ENCODE results near the gene IMPA2. TPM values are rescaled to one million over a fixed set of nuclear protein-coding genes. Genes with fewer than 3 reads are reported as not detected.

IMPA2 gene
- total RNA-seq, 2 experiments from 2014 or later = 1.7 to 2.5 TPM

DNA sequence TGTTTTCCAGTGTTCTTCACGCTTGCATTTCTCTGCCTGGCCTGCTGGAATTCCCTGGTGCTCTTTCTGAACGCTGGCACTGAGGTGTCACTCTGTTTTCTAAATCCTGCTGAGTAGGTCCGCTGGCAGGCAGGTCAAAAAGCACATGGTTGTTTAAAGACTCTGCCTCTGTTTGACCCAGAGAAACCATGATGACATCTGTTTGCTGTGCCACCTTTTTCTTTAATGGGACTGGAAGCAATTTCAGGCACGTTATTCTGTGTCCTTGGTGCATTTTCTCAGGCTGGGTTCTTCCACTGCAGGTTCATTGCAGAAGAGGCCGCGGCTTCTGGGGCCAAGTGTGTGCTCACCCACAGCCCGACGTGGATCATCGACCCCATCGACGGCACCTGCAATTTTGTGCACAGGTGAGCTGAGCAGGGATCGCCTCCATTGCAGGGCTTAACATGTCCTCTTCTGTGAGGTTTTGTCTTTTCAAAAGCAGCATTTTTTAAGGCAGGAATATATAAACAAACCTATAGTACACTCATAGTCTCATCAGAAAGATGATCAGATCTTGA is 28.4 kb downstream of the IMPA2 start:
- Histone ChIP-seq H3K36me3 (ENCODE audit: insufficient read depth, low read length) (no peaks in the 10 kb centered on the region), H3K4me1 (ENCODE audit: insufficient read depth, low read length) (no peaks in the 10 kb centered on the region), H3K27me3 (ENCODE audit: control insufficient read depth in 1 of 2, insufficient read depth in 2 of 2, low read length in 2 of 2) (no peaks in the 10 kb centered on the region), H3K9me3 (ENCODE audit: control insufficient read depth in 1 of 2, insufficient read depth in 1 of 2, low read length in 2 of 2) (no peaks in the 10 kb centered on the region), H3K4me3 (ENCODE audit: low read length) (no peak overlapping the region), H3K27ac (ENCODE audit: low read depth in 1 of 2, low read length in 2 of 2) (no peak overlapping the region)
- H3K4me1 Mint-ChIP-seq (ENCODE audit: low read depth) = no peaks in the 10 kb centered on the region
- no peak for DNase-seq
- H3K9me3 Mint-ChIP-seq = no peaks in the 10 kb centered on the region
- H3K36me3 Mint-ChIP-seq (ENCODE audit: low read depth) = no peaks in the 10 kb centered on the region
- no peak overlapping the region for H3K4me3 Mint-ChIP-seq
- no peaks in the 10 kb centered on the region for H3K27me3 Mint-ChIP-seq
- ATAC-seq (ENCODE audit: poor library complexity) = no peak
- ChIA-PET POLR2A (no interaction called here), CTCF (no interaction called here)
- TF ChIP-seq, protein P1, sequence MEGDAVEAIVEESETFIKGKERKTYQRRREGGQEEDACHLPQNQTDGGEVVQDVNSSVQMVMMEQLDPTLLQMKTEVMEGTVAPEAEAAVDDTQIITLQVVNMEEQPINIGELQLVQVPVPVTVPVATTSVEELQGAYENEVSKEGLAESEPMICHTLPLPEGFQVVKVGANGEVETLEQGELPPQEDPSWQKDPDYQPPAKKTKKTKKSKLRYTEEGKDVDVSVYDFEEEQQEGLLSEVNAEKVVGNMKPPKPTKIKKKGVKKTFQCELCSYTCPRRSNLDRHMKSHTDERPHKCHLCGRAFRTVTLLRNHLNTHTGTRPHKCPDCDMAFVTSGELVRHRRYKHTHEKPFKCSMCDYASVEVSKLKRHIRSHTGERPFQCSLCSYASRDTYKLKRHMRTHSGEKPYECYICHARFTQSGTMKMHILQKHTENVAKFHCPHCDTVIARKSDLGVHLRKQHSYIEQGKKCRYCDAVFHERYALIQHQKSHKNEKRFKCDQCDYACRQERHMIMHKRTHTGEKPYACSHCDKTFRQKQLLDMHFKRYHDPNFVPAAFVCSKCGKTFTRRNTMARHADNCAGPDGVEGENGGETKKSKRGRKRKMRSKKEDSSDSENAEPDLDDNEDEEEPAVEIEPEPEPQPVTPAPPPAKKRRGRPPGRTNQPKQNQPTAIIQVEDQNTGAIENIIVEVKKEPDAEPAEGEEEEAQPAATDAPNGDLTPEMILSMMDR (IDR thresholded peaks at IDR 0.05) = no peak
- intact Hi-C loops (cut with DNase I, micrococcal nuclease) = no loop called here
- H3K27ac Mint-ChIP-seq = no peak overlapping the region

DNA sequence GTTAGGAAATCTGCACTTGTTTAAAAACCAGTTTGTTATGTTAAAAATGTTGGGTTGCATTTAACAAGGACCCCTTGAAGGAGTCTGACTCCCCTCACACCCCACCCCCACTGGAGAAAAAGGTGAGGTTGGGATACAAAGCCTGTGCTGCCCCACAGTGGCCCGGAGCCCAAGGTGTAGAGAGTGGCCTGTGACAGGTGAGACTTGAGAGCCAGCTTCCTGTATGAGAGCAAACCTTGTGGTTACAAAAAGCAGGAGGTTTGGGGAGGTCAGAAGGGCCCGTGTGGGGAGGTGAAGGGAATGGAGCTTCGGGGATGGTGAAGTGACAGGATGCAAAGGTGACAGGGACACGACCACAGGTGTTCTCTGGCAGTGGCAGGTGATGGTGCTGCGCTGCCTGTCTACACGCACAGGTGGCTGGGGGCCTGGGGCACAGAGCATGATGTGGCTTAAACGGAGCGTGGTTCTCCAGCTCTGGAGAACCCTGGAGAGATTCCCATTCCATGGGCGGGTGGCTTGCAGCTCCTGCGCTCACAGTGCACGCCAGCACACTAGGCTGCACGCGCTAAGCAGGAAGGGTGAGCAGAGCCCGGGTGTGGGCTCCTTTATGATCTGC is 29.0 kb downstream of the IMPA2 start:
- no peak for ATAC-seq (ENCODE audit: poor library complexity)
- no peaks in the 10 kb centered on the region for H3K27me3 Mint-ChIP-seq
- DNase-seq = no peak
- no peaks in the 10 kb centered on the region for H3K4me1 ChIP-seq (ENCODE audit: insufficient read depth, low read length)
- no peaks in the 10 kb centered on the region for H3K9me3 ChIP-seq (ENCODE audit: control insufficient read depth in 1 of 2, insufficient read depth in 1 of 2, low read length in 2 of 2)
- H3K4me3 ChIP-seq (ENCODE audit: low read length) = no peak overlapping the region
- no peaks in the 10 kb centered on the region for H3K9me3 Mint-ChIP-seq
- H3K27ac ChIP-seq (ENCODE audit: low read depth in 1 of 2, low read length in 2 of 2) = no peak overlapping the region
- H3K27ac Mint-ChIP-seq = no peak overlapping the region
- H3K36me3 Mint-ChIP-seq (ENCODE audit: low read depth) = no peaks in the 10 kb centered on the region
- no peaks in the 10 kb centered on the region for H3K4me1 Mint-ChIP-seq (ENCODE audit: low read depth)
- intact Hi-C loops (cut with DNase I, micrococcal nuclease) = no loop called here
- TF ChIP-seq, protein P1 (IDR thresholded peaks at IDR 0.05) = no peak
- ChIA-PET POLR2A (no interaction called here), CTCF (no interaction called here)
- no peaks in the 10 kb centered on the region for H3K27me3 ChIP-seq (ENCODE audit: control insufficient read depth in 1 of 2, insufficient read depth in 2 of 2, low read length in 2 of 2)
- no peaks in the 10 kb centered on the region for H3K36me3 ChIP-seq (ENCODE audit: insufficient read depth, low read length)
- H3K4me3 Mint-ChIP-seq = no peak overlapping the region

DNA sequence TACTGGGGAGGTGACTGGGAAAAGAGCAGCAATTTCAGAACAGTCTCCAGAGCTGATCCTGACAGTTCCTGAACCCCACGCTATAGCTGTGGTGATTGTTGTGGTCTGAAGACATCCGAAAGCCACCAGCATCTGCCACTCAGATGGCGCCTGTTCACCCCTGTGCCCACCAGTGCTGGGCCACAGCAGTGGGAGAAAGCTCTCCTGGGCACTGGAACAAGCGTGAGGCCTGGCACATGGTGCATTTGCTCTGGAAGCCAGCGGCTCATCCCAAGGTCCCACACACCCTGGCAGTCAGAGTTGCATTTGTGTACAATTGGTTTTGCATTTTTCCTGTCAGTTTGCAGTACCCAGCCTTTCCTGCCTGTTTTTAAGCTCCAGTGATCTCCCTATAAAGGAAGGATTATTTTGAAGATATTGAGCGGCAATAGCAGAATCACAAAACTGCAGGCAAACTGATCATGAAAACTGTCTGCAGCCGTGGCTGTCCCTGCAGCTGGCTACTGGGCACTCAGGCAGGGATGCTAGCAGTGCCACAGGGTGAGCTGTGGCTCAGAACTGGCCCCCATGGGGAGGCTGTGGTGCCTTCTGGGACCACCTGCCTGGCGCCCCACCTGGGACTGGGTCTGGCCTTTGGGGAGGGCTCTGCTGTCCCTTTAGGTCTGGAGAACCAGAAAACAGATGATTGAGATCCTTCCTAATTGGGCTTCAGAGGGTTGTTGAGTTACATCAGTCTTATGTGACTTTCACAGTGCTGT is 30.1 kb downstream of the IMPA2 start:
- Mint-ChIP-seq H3K4me1 (ENCODE audit: low read depth) (no peaks in the 10 kb centered on the region), H3K27me3 (no peaks in the 10 kb centered on the region), H3K9me3 (no peaks in the 10 kb centered on the region), H3K27ac (no peak overlapping the region), H3K4me3 (no peak overlapping the region), H3K36me3 (ENCODE audit: low read depth) (no peaks in the 10 kb centered on the region)
- intact Hi-C loops (cut with DNase I, micrococcal nuclease) = no loop called here
- H3K4me1 ChIP-seq (ENCODE audit: insufficient read depth, low read length) = no peaks in the 10 kb centered on the region
- POLR2A ChIA-PET = no interaction called here
- CTCF ChIA-PET = interaction anchor here (0.6 to 0.9 kb wide), 2 partner anchors 16 to 170 kb away, joined by 3 to 4 read pairs; no protein-coding TSS in a partner anchor
- TF ChIP-seq, protein P1 (IDR thresholded peaks at IDR 0.05) = no peak
- DNase-seq (no peak), ATAC-seq (ENCODE audit: poor library complexity) (no peak)
- H3K36me3 ChIP-seq (ENCODE audit: insufficient read depth, low read length) = no peaks in the 10 kb centered on the region
- no peak overlapping the region for H3K4me3 ChIP-seq (ENCODE audit: low read length)
- no peaks in the 10 kb centered on the region for H3K9me3 ChIP-seq (ENCODE audit: control insufficient read depth in 1 of 2, insufficient read depth in 1 of 2, low read length in 2 of 2)
- H3K27ac ChIP-seq (ENCODE audit: low read depth in 1 of 2, low read length in 2 of 2) = no peak overlapping the region
- no peaks in the 10 kb centered on the region for H3K27me3 ChIP-seq (ENCODE audit: control insufficient read depth in 1 of 2, insufficient read depth in 2 of 2, low read length in 2 of 2)
